NOMO-1 treated with dmso at 0.1 percent for 144 hours (cell line): ENCODE measurements around the gene PDZD8.

Experiments used
- DNase-seq: peaks from one replicate; lab custom pipeline; 2025; ENCODE audit not compliant: unreplicated experiment; lab: John Stamatoyannopoulos, UW

Gene PDZD8

DNA sequence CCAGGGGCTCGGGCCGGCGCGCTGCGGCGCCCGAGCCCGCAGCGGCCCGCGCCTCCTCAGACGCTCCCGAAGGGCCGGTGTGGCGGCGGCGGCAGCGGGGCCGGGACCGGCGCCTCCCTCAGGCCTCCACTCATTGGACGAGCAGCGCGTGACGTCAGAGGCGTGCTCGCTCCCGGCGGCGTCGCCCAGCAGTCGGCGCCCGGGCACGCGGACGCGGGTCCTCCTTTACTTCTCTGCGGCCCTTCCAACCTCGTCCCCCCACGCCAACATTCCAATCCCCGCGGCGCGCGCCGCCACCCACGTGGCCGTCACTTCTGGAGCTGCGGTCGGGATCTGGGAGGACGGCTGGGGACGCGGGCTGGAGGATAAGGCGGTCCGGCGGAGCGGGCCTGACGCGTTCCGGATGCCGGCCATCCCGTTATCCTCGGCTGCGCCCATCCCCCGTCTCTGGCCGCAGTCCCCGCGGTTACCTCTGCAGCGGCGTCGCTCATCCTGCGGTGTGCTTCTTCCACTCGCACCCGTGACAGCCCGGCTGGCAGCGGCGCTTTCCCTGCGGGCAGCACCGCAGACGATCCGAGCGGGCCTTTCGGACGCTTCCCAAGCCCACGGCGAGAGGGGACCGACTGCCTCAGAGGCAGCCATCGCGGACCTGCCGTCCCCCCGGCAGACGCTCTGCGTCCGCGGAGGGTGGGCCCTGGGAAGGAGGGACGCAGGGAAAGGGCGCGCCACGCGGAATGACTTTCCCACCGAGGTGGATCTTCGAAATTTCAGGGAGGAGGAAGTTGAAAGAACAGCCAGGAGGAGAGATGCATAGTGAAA, at the start of gene PDZD8:
Gene PDZD8 (minus strand): TSS at position 81 of the 819 bp plus-strand sequence. CDS start 213 bp downstream, outside the sequence.
- DNase-seq = peak; percentile 84

GRCh38 chr10:117424171-117424570, 48.9 kb upstream of the PDZD8 start:
- DNase-seq = no peak

DNA sequence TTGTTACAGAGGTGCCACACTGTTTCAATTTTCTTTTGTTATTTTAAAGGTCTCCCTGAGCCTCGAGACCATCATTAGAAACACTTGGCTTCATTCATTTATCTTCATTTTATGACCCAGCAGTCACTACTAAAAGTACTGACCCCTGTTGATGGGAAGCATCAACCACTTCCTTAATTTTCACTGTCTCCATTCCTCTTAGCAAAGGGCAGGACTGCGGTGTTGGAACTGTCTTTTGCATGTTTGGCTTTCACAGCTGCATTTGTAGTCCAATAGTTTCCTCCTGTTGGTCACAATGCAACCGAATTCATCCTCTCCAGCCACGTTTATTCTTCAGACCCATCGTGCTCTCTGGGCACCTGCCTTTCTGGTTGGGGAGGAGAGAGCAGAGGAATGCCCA, 46.7 kb upstream of the PDZD8 start:
- no peak for DNase-seq

DNA sequence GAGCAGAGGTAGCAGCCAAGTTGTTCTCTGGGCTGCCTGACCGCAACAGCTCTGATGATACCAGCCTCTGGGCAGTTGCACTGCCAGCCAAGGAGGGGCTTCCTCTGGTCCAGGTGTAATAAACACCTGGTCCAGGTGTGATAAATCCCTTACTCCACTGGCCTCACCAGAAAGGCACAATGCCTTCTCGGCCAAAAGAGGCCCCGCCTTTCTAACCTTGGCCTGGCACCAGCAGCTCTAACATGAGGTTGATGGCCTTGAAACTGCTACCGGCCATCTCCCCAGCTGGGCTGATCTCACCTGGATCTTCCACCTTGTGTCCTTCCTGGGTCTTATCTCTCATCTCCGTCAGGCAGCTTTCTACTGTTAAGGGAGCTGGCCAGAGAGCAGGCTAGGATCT, 45.5 kb upstream of the PDZD8 start:
- DNase-seq = no peak

DNA sequence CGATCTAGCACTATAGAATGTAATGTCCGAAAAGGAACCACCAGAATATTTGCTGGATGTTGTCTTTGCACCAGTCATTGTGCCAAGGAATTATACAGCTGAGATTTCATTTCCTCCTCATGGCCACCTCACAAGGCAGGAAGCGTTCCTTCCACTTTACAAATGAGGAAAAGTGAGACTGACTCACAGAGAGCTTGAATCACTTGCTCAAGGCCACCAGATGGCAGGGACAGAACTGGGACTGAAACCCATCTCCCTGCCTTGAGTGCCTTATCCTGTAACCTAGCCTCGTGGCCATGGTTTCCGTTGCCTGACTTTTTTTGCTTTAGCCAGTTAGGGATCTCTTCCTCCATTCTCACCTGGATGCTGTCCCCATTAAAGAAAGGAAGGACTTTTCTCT, 44.7 kb upstream of the PDZD8 start:
- DNase-seq = no peak

DNA sequence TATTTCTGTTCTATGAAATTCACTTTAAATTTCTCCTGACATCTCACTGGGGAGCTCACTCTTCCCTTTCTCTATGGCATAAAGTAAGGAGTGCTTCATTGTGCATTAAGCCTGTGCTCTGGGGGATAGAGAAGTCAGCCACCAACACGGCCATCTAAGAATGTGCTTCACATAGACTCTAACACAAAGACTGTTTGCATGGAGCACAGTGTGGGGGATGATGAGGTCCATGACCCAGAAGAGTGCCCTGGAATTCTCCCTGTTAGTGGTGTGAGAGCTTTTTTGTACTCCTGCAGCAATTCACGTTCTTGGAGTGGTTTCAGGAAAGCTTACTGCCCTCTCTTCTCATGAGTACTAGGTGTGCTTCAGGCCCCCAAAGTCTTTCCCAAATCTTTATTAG, 43.9 kb upstream of the PDZD8 start:
- no peak for DNase-seq

DNA sequence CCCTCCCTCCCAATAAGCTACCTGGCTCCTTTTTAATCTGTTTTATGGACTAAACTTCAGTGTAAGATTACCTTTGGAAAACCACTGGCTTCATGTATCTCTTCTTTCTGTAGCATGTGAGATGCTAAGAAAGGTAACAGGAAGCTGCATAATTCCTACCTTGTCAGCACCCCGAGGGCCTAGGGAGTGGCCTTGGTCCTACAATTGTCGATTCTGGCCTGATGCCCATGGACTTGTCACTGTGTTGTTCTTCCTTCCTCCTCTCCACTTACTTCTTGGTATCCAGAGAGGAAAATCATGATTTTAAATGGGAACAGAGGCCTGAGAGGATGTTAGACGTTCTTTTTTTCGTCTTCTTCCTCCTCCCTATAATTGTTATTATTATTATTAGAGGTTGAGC, 42.9 kb upstream of the PDZD8 start:
- DNase-seq = no peak

- DNase-seq = no peak
Observed at GRCh38 chr10:117417196-117417595, 42.0 kb upstream of the PDZD8 start.

GRCh38 chr10:117413928-117414618, 38.8 kb upstream of the PDZD8 start:
- no peak for DNase-seq

DNA sequence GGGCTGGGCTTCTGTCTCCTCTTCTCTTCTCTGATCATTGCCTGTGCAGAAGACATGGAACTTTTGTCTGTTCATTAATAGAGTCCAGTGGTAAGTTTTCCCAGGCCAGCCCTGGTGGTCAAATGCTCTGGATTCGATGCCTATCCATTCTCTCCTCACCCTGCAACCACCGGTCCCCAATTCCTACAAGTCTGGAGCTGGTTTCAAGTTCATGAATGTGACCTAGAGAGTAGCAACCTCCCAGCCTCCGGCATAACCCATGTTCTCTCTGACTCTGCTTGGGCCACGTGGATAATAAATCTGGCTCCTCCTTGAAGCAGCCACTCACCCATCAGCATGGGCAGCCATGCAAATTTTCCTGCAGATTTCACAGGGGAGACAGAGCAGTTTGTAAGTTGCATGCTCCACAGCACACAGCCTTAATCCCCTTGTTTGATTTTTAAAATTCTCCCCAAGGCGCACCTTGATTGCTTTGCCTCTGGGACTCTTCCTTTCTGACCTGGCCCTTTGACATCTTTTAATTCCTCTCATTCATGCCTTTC, 37.3 kb upstream of the PDZD8 start:
- DNase-seq = no peak

DNA sequence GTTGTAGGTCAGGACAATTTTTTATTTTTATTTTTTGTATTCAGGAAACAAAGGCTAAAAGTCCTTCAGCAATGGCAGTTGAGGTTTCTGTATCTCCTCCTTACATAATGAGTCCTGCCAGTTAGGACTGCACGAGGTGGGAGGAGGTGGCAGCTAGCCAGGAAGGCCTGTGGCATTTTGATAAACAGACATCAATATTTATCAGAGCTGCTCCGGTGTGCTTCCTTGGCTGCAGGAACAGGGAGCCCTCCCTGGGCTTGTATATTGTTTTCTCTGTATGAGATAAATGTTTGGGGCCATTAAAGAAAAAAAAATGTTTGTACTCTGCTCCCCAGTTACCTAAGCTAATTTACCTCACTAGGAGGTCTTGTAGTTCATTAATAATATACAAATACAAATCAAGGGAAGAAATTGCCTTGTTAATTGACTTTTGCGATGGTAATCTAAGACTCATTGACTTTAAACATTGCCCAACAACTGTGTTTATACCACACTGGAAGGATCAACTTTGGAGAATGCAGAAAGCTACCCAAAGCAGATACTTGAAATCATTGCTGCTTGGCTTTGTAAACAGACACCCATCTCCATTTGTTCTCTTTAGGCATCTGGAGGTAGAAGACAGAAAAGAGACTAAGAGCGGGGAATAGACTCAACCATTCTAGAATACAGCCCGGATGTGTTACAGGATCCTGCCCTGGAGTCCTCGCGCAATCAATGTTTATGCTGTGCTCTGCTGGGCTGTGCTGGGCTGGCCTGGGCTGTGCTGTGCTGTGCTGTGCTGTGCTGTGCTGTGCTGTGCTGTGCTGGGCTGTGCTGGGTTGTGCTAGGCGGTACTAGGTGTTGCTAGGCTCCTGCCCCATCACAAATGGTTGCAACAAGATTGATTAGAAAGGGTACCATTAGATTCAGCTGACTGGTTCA, 36.5 kb upstream of the PDZD8 start:
- no peak for DNase-seq

DNA sequence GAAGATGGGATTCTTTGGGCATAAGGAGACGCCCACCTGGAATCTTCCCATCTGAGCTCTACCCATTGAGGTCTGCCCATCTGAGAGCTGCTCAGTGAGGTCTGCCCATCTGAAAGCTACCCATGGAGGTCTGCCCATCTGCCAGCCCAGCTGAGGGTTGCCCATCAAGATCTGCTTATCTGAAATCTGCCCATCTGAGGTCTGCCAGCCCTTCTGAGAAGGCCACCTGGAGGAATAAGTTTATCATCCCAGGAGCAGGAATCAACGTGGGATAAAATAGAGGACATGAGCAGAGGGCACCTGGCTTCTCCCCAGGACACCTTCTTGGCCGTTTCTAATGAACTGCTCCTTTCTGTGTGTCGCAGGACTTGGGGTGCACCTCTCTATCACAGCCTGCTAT, 35.3 kb upstream of the PDZD8 start:
- DNase-seq = no peak

- no peak for DNase-seq
Observed at GRCh38 chr10:117409549-117410305, 34.5 kb upstream of the PDZD8 start.

- DNase-seq = peak; percentile 23
Observed at GRCh38 chr10:117408436-117409384, 33.5 kb upstream of the PDZD8 start.

GRCh38 chr10:117405730-117406129, 30.5 kb upstream of the PDZD8 start:
- no peak for DNase-seq

- DNase-seq = no peak
Observed at GRCh38 chr10:117400329-117400728, 25.1 kb upstream of the PDZD8 start.

DNA sequence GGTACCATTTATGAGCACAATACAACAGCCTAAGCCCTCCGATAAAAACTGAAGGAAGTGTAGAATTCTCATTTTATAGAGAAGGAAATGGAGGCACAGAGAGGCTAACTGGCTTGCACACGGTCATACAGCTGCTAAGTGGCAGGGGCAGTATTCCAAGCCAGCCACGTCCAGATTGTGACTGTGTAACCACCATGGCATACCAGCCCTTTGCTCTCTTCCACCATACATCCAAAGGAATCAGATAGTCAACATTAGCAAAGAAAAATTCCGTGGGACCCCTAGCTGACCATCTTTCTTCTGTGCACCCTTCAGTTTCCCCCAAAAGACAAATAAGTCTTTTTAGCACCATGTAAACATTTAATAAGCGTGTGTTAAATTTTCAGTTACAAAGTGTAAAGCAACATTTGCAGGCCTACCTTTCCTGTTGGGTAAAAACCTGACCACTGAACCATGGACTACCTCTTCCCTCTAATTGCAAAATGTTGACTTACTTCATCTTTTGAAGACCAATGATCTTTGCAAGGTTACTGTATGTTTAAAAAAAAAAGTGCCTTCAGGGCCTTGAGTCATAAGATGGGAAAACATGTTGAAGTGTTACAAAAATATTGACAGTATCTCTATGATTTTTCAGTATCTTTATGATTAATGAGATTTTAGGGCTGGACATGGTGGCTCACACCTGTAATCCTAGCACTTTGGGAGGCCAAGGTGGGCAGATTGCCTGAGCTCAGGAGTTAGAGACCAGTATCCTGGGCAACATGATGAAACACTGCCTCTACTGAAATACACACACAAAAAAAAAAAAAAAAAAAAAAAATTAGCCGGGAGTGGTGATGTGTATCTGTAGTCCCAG, 24.3 kb upstream of the PDZD8 start:
- peak; percentile 69 for DNase-seq

DNA sequence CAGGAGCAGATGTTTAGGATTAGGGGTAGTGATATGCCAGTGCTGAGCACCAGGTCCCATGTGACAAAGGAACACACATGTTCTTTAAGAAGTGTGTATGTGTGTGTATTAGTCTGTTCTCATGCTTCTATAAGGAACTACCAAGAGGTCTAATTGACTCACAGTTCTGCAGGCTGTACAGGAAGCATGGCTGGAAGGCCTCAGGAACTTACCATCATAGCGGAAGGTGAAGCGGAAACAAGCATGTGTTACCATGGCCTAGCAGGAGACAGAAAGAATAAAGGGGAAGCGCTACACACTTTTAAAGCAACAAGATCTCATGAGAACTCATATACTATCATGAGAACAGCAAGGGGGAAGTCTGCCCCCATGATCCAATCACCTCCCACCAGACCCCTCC, 22.8 kb upstream of the PDZD8 start:
- DNase-seq = no peak
